B cell (primary cell): ENCODE measurements around the gene MPZL1.
"Not testable (repeated sequence)": the region's sequence is repeated elsewhere in the genome, so short reads cannot be mapped to it uniquely, and the experiment has no call there.

Experiments
- CTCF ChIP-seq: fragments of 200-600 bp; IDR thresholded peaks from one replicate; pipeline ENCODE4 v1.8.0; 2022; ENCODE audit warnings: antibody characterized with exemption, mild to moderate bottlenecking
- EZH2 ChIP-seq: IDR thresholded peaks from 2 replicates; pipeline ENCODE4 v1.6.1; 2012; ENCODE audit warnings: borderline replicate concordance, low read depth, mild to moderate bottlenecking, moderate library complexity, low read length; ENCODE audit not compliant: insufficient read depth, poor library complexity, severe bottlenecking

DNA sequence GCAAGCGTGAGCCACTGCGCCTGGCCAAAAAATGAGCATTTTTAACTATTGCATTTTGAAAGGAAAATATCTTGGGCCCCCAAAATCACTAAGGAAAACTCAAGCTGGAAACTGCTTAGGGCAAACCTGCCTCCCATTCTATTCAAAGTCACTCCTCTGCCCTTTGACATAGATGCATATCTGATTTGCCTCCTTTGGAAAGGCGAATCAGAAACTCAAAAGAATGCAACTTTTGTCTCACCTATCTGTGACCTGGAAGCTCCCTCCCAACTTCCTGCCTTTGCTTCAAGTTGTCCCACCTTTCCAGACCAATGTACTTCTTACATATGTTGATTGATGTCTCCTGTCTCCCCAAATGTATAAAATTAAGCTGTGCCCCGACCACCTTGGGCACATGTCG, 108.9 kb downstream of the MPZL1 start:
- not testable (repeated sequence) for TF ChIP-seq CTCF, EZH2
